ENCODE measurements around the gene IGF2BP2.
"Not testable (repeated sequence)": the region's sequence is repeated elsewhere in the genome, so short reads cannot be mapped to it uniquely, and the experiment has no call there.

The IGF2BP2 gene

DNA sequence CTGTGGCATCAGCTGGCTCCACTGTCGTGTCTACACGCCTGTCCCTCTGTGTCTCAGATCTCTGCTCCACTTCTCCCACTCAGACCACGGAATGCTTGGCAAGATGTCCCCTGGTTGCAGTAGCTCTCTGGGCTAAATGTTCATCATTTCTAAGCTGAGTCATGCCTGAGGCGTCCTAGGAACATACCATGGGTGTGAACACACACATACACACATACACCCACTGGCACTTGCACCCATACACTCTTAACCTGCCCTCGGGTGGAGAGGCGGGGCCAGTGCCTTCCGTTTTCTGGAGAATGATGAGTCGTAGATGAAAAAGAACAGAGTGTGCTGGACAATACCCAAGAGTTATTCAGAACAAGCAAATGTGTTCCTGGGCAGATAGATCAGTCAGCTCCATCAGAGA, 166.3 kb downstream of the IGF2BP2 start:
- DNase-seq, result no peak

DNA sequence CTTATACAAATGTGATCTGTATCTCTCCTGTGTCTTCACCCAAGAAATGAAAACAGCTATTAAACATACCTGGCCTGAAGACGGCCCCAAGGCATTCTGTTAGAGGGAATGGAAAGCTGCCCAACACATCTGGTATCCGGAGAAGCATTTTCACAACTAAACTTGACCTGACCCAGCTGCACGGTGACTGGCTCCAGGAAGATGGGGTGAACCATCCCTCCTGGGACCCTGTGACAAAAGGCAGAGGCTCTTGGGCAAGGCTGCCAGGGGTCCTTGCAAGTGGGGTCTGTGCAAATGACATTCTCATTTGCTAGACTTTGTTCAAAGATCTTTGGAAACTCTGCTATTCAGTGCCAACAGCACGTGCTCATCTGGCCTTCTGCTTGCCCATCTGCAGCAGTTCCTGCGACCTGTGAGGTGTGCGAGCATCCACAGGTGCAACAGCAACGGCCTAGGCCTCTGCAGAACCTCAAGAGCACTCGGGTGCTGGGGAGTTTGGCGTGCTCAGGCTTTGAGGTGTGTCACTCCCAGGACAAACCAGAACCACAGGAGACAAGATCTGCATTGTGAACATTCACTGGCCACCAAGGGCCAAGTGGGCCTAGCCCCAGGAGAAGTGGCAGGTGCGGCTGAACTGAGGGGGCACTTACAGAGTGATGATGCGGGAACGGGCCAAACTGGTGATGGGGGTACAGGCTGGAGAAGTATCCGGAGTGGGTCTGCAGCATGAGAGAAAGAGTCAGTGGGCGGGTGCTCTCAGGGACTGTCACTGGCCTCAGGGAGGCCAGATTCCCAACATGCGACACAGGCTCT, 166.9 kb downstream of the IGF2BP2 start:
- DNase-seq, result no peak

DNA sequence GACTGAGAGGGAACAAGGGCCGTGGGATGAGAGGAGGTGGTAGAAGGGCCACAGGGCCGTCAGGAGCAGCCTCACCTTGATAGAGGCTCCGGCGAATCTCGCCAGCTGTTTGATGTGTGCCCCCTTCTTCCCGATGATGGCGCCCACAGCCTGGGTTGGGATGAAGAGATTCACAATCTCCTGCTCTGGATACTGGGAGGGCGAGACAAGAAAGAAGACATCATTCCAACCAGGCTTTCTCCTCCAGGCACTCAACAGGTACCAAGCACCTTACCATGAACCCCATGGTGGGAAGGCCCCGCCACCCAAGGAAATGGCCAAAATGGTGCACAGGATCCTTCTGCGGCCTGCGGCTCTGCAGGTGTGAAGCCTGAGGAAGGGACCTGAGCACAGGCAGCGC, 167.6 kb downstream of the IGF2BP2 start:
- DNase-seq, result no peak

DNA sequence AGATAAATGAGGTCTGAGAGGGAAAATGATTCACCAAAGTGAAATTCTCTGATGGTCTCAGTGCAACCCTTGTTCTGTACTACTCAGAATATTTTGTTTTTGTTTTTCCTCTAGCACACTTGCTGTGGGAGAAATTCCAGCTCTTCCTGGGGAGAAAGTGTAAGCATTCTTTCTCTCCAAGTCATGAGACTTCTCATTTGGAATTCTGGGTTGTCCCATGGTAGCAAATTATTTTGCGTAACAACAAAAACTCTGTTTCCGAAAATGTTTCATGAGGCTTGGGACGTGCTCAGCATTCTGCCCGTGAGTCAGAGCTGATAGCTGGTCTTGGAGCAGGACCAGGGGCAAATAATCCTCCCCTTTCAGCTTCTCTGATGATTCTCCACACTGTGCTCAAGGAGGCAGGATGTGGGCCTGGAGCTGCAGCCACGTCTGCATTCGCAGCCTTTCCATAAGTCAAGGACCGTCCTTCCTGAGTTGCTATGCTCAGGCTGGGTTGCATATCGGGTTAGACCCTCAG, 168.5 kb downstream of the IGF2BP2 start:
- no peak for DNase-seq

DNA sequence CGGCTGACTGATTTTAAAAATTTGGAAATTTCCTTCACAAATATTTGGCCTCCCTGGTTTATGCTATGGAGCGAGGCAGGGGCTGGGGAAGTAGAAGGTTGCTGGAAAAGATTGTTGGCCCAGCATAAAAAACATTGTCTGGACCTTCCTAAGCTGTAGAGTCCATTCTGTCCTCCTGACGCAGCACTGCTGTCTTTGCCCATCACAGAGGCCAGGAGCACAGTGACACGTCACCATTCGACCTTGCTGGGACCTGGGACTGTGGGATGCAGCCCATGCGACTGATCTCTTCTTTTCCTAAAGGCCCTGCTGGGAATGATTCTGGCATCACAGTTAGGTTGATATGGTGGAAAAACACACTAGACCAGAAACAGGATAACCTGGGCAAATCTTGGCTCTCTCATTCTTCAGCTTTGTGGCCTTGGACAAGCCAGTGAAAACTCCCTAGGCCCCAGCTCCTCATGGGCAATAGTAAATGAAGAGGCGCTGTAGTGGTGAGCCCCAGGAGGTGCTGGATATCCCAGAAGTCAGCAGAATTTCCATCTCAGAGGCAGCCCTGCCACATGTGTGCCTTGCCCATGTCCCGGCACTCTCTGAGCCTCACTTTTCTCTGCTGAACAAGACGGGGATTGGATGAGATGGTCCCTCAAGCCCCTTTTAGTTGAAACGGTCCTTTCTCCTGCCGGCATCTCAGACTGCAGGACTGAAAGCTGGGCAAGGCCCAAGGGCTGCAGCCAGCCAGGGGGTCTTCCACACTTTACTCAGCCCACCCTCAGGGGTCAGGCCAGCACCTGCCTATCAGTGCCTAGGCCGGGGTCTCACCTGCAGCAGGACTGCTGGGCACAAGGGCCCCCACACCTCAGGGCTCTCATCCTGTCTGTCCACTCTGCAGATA, 169.2 kb downstream of the IGF2BP2 start:
- DNase-seq, result no peak

DNA sequence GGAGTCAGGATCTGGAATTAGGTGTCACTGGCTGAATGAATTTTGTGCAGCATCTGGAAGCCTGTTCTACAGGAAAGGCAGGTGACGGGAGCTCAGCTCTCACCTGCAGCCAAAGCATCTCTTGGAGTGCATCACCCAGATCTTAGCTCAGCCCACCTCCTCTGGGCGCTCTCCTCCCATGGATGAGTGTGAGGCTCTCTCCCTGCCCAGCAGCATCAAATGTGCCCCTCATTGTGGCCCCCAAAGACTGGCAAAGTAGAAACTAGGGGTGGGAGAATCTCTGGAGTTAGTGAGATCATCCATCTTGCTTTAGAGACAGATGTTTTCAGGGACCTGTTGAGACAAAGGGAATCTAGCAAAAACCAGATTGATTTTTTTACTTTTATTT, 170.1 kb downstream of the IGF2BP2 start:
- DNase-seq, result no peak

DNA sequence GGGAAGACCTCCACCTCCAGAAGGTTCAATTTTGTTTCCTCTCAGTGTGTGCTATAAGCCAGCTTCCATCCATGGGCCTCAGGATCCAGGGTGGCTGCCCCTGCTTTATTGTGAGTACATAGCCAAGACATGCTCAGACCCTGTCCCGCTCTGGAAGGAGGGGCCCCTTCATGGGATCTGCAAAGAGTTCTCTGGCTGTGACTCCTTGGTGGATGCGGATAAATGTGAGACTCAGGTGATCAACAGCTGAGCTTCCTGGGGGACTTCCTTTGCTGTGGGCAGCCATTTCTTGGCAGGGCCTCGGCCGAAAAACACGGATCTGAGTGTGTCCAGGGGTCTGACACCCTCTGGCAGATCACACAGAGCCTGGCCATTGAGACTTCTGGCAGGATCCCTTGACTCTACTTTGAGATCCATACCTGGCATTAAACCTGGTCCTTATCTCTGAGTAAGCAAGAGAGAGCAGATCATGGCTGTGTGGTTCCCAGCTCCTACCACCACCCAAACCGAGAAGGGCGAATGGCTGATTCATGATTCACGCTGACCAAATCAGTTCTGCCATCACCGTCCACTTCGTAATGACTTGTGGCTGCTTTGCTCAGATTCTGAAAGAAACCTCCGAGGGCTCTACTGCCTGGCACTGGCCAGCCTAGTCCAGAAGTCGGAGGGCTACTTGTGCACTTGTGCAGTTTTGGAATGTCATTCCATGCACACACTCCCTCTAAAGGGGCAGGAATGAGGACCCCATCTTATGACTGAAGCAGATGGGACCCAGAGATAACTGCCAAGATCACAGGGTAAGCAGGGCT, 170.7 kb downstream of the IGF2BP2 start:
- no peak for DNase-seq

DNA sequence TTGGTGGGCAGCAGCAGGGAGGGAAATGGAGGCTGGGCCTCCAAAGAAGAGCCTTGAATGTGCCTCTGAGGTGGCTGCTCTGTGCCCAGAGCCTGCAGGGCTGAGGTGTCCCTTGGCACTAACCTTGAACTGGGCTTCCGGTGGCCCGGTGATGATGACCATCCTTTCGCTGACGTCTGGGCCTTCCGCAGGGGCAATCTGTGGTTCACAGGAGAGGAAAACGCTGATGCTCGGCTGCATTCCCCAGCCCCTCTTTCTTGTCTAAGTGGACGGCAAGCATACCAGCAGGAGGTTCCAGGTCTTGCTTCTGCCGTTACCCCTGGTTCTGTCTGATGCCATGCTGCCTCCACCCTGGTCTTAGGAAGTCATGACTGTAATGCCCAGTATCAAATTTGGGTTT, 172.9 kb downstream of the IGF2BP2 start:
- no peak for DNase-seq

DNA sequence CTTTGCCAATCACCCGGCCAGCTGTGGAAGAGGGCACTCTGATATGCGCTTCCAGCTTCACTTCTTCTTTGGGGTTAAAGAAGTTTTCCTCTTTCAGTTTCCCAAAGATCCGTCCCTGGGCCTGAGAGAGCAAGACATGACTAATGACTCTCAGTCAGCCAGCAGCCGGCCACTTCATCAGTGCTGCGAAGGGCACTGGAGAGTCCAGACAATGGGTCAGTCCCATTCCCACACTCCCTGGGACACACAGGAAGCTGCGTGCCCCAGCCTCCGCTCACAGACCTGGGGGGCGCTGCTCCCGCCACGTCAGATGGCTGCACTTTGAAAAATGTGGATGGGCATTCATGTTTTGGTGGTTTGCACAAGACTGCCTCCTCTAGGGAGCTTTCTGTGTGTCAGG, 175.4 kb downstream of the IGF2BP2 start:
- no peak for DNase-seq

DNA sequence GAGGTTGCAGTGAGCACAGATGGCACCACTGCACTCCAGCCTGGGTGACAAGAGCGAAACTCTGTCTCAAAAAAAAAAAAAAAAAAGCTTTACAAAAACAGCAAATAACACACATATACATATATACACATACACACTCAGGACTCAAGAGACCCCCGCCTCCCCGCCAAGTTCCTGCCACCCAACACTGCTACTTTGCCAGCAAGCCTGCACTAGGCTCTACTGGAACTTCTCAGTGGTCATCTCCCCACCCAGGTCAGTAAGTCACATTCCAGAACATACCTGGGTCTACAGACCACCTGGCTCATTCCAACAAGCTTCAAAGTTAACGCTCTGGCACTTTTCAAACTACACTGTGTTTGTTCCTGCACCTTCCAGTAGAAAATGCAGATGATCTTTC, 176.4 kb downstream of the IGF2BP2 start:
- no peak for DNase-seq

DNA sequence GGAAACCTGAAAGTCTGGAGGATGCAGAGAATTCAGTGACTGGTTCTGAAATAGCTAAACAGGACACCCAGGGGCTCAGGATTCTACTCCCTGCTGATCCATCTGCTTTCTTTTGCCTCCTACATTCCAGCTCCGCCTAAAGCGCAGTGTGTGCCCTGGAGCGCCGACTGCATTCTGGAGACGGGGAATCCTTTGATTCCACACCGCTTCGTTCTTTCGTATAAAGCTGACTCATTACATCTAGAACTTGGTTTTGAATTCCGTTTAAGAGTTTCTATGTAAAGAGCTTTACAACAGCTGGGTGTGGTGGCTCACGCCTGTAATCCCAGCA, 177.0 kb downstream of the IGF2BP2 start:
- DNase-seq, result no peak

DNA sequence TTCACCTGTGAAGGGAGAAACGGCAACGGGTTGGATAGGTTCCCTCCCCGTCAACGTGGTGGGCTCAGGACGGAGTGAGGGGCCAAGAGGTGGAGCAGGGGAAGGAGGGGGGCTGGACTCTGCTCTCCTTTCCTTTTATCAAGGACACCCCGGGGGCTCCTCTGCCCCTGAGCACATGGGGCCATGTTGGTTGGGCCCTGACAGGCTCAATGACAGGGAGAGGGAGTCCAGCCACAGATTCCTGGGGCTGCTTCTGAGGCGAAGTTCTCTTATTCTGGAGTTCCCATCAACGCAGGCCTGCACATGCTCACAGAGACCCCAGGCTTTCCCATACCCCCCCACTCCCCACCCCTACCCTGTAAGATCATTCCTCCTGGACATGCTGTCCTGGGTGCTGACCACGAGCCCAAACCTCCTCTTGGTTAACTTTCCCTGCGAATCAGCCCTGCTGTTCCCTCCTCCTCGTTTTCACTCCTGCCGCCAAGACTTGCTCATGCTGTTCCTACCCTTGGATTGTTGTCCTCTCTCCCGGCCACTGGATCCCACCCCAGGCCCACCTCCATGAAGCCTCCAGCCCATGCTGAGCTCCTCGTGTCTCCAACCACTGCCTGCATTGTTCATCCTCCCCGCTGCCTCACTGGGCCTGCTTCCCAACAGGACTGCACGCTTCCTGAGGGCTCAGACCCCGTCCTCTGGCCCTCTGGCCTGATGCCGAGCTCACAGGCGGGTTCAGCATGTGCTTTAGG, 177.5 kb downstream of the IGF2BP2 start:
- no peak for DNase-seq

DNA sequence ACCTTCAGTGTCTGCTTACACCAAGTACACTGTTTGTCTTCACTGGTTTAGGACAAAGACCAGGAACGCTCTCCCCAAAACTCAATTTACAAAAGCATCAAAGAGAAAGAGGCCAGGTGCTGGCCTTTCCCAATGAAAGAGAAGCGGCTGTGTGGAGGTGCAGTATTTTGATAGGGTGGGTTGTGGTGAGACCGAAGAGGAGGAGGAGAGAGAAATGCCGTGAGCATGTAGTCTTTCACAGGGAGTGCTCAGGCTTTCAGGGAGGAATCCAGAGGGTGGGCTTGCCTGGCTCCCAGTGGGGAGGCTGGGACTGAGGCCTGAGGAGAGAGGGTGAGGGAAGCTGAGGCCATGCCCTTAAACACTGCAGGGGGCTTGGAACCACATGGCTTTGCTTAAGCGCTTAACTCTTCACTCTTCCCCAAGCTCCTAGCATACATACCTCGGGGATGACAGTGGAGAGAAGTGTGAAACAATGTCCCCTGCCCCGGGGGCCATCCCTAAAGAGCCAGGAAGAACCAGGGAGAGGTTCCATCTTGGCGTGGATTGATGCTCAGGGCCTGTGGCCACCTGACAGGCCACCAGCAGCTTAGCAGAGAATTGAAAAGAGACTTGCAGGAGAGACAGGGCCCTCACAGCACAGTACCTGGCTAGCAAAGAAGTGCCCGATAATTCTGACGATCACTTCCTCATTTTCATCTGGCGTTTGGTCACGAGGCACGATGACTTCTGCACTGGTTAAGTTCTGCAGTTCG, 178.3 kb downstream of the IGF2BP2 start:
- no peak for DNase-seq

DNA sequence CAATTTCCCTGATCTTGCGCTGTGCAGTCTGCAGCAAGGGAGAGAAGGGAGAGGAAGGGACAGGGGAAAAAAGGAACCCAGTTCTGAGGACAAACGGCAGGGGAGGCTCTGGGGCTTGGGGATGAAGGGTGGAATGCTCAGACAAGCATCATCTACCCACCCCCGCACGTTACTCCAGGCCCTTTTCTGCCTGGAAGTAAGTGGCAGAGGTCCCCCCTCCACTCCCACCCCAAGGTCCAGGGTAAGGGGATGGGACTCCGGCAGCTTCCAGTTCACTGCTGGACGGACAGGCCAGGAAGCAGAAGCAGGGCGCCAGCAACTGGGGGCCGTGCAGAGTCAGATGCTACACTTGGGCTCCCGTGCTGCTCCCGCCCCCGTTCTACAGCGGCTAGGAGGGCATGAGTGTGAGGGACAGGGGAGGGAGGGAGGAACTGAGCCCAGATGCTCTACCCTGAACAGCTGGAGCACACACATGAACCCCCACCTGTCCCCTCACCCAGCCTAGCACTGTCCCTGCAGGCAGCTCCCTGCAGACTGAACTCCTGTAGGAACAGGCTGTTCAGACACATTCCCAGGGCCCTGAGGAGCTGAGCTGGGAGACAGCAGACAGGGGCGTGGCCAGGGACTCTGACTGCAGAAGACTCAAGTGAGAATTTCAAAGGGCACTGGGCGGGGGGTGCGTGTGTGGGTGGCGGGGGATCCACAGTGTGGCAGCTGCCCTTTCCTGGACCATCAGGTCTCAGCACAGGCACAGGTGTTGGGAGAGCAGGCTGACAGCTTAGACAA, 179.1 kb downstream of the IGF2BP2 start:
- no peak for DNase-seq

DNA sequence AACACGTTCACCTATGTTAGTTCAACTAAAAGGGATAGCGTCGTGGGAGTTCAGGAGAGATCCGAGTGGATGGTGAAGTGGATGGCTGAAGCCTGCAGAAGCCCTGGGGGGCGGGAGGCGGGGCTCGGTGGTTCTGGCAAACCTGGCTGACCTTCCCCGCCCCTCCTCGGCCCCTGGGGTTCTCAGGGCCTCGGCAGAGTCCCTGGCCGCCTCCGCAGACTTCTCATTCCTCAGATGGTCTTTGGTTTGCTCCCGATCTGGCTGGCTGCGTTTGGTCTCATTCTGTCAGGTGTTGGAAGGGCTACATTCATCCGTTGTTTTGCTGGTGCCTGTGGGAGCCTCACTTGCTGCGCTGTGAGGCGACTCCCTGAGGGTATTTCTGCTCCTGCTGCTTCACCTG, 179.7 kb downstream of the IGF2BP2 start:
- not testable (repeated sequence) for DNase-seq

DNA sequence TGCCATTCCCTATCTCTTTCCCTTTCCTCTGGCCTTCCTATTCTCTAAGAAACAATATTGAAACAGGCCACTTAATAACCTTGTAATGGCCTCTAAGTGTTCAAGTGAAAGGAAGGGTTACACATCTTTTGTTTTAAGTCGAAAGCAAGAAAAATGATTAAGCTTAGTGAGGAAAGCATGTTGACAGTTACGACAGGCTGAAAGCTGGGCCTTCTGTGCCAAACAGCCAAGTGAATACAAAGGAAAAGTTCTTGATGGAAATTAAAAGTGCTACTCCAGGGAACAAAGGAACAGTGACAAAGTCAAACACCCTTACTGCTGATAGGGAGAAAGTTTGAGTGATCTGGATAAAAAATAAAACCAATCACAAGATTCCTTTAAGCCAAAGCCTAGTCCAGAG, 184.5 kb downstream of the IGF2BP2 start:
- no peak for DNase-seq

DNA sequence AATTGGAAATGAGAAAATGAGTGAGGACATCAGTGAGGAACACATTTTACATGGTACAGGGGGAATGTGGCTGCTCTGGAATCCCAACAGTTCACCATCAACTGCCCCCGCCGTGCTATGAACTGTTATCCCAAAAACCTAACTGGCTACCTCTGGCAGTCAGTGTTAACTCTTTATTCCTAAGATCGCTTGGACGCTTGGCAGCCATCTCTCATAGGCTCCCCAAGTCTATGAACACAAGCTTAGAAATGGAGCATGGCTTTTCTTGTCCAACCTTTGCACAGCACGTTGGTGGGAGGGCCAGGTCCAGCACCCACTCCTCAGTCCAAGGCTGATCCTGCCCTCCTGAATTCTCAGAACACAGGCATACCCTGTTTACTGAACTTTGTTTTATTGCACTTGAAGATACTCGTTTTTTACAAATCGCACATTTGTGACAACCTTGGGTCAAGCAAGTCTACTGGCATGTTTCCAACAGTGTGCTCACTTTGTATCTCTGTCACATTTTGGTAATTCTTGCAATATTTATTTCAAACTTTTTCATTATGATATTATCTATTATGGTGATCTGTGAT, 185.1 kb downstream of the IGF2BP2 start:
- no peak for DNase-seq

DNA sequence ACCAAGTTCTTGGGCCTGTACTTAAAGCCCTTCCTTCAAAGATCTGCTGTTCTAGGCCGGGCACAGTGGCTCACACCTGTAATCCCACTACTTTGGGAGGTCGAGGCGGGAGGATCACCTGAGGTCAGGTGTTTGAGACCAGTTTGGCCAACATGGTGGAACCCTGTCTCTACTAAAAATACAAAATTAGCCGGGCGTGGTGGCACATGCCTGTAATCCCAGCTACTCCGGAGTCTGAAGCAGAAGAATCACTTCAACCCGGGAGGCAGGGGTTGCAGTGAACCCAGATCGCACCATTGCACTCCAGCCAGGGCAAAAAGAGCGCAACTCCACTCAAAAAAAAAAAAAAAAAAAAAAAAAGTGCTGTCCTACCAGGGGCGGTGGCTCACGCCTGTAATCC, 186.2 kb downstream of the IGF2BP2 start:
- DNase-seq, result not testable (repeated sequence)

DNA sequence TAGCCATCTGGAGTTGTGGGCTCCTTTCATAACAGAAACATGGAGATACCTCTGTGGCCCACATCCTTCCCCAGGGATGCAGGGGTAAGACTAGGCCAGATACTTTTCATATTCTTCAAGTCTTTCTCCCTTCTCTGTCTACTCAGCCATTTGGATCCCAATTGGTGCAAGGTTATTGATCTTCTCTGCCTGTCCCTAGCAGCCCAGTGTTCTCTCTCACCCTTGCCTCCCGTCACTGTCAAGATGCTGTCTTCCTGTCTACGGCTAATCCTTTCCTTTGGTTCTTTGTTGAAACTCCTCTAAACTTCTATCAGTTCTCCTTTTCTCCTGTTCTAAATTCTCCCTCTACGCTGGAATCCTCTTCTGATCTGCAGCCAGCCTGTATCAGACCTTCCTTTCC, 187.5 kb downstream of the IGF2BP2 start:
- no peak for DNase-seq

DNA sequence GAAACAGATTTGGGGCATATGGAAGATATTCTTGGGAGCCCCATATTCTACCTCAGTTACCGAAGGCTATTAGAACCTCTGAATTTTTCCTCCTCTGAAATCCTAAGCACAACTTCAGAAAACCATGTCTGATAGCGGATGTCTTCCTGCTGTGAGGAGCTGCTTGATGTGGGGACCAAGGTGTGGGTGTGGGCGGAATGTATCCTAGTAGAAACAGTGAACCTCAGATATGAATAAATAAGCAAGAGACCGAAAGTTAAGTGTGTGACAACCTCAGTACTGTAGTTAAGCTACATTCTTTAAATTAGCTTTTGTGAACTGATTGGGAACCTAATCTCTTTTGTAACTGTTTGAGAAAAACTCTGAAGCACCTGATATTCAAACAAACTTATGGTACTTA, 191.8 kb downstream of the IGF2BP2 start:
- DNase-seq, result no peak
